ENCODE measurements around the gene SLC22A2. TPM values are rescaled to one million over a fixed set of nuclear protein-coding genes. Genes with fewer than 3 reads are reported as not detected.

The SLC22A2 gene
- total and polyA plus RNA-seq, 10 of the 15 experiments (the other 5 are each of a cell fraction or from before 2014, with no cell fraction given), result 0.12 TPM; not detected in 9

DNA sequence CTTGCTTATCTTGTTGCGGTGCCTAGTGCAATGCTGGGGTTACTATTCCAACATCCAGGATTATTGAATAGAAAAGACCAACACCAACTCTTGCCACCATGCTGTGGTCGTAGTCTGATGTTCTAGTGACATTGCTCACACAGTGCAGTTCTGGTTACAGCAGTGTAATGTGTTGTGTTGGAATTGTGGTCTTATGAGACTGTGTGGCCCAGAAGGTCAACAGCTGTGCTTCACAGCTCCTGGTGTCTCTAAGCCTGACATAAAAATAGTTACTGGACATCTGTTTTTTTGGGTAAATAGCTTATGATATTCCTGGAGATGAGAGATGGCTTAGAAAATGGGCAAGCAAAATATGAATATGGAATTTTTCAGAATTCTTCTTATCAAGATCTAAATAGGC, 57.6 kb downstream of the SLC22A2 start:
- Histone ChIP-seq H3K4me3 (no peak overlapping the region), H3K4me1 (ENCODE audit: control insufficient read depth, insufficient read depth, low read length) (no peaks in the 10 kb centered on the region), H2AFZ (ENCODE audit: control insufficient read depth, low read depth, low read length) (no peak overlapping the region), H3K9me3 (replicated peaks; ENCODE audit: control insufficient read depth, insufficient read depth, low read length) (no peaks in the 10 kb centered on the region), H3K36me3 (ENCODE audit: control insufficient read depth in 2 of 2, insufficient read depth in 2 of 2, low read length in 1 of 2) (no peaks in the 10 kb centered on the region), H4K20me1 (ENCODE audit: control insufficient read depth, insufficient read depth) (no peaks in the 10 kb centered on the region), H3K9ac (ENCODE audit: control insufficient read depth, insufficient read depth, low read length) (no peak overlapping the region), H3K4me2 (ENCODE audit: control insufficient read depth, insufficient read depth) (no peak overlapping the region), H3K27me3 (replicated peaks in 1 of 2; ENCODE audit: control insufficient read depth in 2 of 2, insufficient read depth in 2 of 2, low read length in 1 of 2) (no peaks in the 10 kb centered on the region), H3K27ac (ENCODE audit: control insufficient read depth, insufficient read depth) (no peak overlapping the region), H3K79me2 (ENCODE audit: control insufficient read depth, insufficient read depth, low read length) (no peaks in the 10 kb centered on the region)
- ATAC-seq (no peak), DNase-seq (ENCODE audit: low read depth, low spot score) (no peak), FAIRE-seq (no peak)
- BruUV-seq (replicated peaks), result no TSS peak
- intact Hi-C loops (cut with micrococcal nuclease; ENCODE audit: unreplicated experiment), result no loop called here
- in situ Hi-C loops (cut with MboI), result no loop called here
- POLR2A ChIA-PET, result no interaction called here
- CTCF ChIA-PET, result no interaction called here
- 0% methylated on average over 2 of the region's 2 CpGs for WGBS (ENCODE audit: insufficient coverage, insufficient replicate concordance, low lambda C conversion rate, missing lambda C conversion rate)
- SMC1A ChIA-PET (ENCODE audit: uncharacterized antibody, unreplicated experiment), result no interaction called here
- TF ChIP-seq ZZZ3 (IDR thresholded peaks at IDR 0.05; ENCODE audit: control insufficient read depth, insufficient read length, low read depth) (no peak), POU2F2 (IDR thresholded peaks at IDR 0.05; ENCODE audit: borderline replicate concordance, low read depth, low read length) (no peak), ZNF217 (IDR thresholded peaks at IDR 0.05) (no peak), EZH2 (IDR thresholded peaks at IDR 0.05; ENCODE audit: borderline replicate concordance, control insufficient read depth, low read depth, low read length) (no peak), MTA3 (IDR thresholded peaks at IDR 0.05; ENCODE audit: borderline replicate concordance, low read length) (no peak), NFYB (IDR thresholded peaks at IDR 0.05; ENCODE audit: insufficient read depth, low read depth, low read length) (no peak), ZNF207 (IDR thresholded peaks at IDR 0.05; ENCODE audit: borderline replicate concordance) (no peak), RBBP5 (conservative IDR thresholded peaks at IDR 0.05) (no peak), NFIC (IDR thresholded peaks at IDR 0.05; ENCODE audit: low read depth, low read length) (no peak), CBX5 (IDR thresholded peaks at IDR 0.05; ENCODE audit: low read depth) (no peak), JUNB (IDR thresholded peaks at IDR 0.05) (no peak), RCOR1 (conservative IDR thresholded peaks at IDR 0.05; ENCODE audit: low read depth, low read length) (no peak), POLR2A (IDR thresholded peaks at IDR 0.05; ENCODE audit: low read depth, low read length) (no peak), BACH1 (IDR thresholded peaks at IDR 0.05; ENCODE audit: borderline replicate concordance) (no peak), GABPA (IDR thresholded peaks at IDR 0.05; ENCODE audit: low read depth) (no peak)
- TF ChIP-seq, protein P1, sequence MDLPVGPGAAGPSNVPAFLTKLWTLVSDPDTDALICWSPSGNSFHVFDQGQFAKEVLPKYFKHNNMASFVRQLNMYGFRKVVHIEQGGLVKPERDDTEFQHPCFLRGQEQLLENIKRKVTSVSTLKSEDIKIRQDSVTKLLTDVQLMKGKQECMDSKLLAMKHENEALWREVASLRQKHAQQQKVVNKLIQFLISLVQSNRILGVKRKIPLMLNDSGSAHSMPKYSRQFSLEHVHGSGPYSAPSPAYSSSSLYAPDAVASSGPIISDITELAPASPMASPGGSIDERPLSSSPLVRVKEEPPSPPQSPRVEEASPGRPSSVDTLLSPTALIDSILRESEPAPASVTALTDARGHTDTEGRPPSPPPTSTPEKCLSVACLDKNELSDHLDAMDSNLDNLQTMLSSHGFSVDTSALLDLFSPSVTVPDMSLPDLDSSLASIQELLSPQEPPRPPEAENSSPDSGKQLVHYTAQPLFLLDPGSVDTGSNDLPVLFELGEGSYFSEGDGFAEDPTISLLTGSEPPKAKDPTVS (IDR thresholded peaks at IDR 0.05; ENCODE audit: low read depth, low read length), result no peak
- TF ChIP-seq, protein P2, sequence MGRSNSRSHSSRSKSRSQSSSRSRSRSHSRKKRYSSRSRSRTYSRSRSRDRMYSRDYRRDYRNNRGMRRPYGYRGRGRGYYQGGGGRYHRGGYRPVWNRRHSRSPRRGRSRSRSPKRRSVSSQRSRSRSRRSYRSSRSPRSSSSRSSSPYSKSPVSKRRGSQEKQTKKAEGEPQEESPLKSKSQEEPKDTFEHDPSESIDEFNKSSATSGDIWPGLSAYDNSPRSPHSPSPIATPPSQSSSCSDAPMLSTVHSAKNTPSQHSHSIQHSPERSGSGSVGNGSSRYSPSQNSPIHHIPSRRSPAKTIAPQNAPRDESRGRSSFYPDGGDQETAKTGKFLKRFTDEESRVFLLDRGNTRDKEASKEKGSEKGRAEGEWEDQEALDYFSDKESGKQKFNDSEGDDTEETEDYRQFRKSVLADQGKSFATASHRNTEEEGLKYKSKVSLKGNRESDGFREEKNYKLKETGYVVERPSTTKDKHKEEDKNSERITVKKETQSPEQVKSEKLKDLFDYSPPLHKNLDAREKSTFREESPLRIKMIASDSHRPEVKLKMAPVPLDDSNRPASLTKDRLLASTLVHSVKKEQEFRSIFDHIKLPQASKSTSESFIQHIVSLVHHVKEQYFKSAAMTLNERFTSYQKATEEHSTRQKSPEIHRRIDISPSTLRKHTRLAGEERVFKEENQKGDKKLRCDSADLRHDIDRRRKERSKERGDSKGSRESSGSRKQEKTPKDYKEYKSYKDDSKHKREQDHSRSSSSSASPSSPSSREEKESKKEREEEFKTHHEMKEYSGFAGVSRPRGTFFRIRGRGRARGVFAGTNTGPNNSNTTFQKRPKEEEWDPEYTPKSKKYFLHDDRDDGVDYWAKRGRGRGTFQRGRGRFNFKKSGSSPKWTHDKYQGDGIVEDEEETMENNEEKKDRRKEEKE (IDR thresholded peaks at IDR 0.05), result no peak
- TF ChIP-seq, protein P3, sequence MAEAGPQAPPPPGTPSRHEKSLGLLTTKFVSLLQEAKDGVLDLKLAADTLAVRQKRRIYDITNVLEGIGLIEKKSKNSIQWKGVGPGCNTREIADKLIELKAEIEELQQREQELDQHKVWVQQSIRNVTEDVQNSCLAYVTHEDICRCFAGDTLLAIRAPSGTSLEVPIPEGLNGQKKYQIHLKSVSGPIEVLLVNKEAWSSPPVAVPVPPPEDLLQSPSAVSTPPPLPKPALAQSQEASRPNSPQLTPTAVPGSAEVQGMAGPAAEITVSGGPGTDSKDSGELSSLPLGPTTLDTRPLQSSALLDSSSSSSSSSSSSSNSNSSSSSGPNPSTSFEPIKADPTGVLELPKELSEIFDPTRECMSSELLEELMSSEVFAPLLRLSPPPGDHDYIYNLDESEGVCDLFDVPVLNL (IDR thresholded peaks at IDR 0.05; ENCODE audit: low read depth, low read length), result no peak
- TF ChIP-seq, protein P4, sequence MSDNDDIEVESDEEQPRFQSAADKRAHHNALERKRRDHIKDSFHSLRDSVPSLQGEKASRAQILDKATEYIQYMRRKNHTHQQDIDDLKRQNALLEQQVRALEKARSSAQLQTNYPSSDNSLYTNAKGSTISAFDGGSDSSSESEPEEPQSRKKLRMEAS (IDR thresholded peaks at IDR 0.05; ENCODE audit: low read depth, low read length), result no peak
- TF ChIP-seq, protein P5, sequence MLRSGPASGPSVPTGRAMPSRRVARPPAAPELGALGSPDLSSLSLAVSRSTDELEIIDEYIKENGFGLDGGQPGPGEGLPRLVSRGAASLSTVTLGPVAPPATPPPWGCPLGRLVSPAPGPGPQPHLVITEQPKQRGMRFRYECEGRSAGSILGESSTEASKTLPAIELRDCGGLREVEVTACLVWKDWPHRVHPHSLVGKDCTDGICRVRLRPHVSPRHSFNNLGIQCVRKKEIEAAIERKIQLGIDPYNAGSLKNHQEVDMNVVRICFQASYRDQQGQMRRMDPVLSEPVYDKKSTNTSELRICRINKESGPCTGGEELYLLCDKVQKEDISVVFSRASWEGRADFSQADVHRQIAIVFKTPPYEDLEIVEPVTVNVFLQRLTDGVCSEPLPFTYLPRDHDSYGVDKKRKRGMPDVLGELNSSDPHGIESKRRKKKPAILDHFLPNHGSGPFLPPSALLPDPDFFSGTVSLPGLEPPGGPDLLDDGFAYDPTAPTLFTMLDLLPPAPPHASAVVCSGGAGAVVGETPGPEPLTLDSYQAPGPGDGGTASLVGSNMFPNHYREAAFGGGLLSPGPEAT (IDR thresholded peaks at IDR 0.05; ENCODE audit: low read depth), result no peak
- RAD21 ChIA-PET (ENCODE audit: unreplicated experiment), result no interaction called here

Measured in GM12878 (cell line).